Stimulated activated CD8-positive, alpha-beta memory T cell treated with anti-CD3 and anti-CD28 coated beads, Interleukin-15, amount 100 ng/mL, for 4 hours (primary cell): Measurements from ENCODE around the gene NPPB.
A peak's percentile ranks its signal among the peaks of the same experiment; 100 is the strongest.
"Not testable (repeated sequence)": the region's sequence is repeated elsewhere in the genome, so short reads cannot be mapped to it uniquely, and the experiment has no call there.

ENCODE experiments used
- DNase-seq, 2 donors: peaks; one replicate each; pipeline ENCODE4 v3.0.0-alpha.2; 2020; ENCODE audit warnings: low read depth in 2 of 2

The NPPB gene

GRCh38 chr1:11858613-11858967 is at the start of gene NPPB:
NPPB (minus strand) TSS chr1:11858945; CDS start chr1:11858833, 112 bp downstream.
- DNase-seq = no peak

- DNase-seq = peak; percentile 35 to 54
Observed at GRCh38 chr1:11908095-11908675, 49.4 kb upstream of the NPPB start.

- peak; percentile 84 to 85 for DNase-seq
Observed at GRCh38 chr1:11907275-11908094, 48.7 kb upstream of the NPPB start.

GRCh38 chr1:11906870-11907269 is 48.1 kb upstream of the NPPB start:
- DNase-seq = no peak

GRCh38 chr1:11904978-11905377 is 46.2 kb upstream of the NPPB start:
- DNase-seq = no peak

- DNase-seq = not testable (repeated sequence)
Observed at GRCh38 chr1:11904156-11904555, 45.4 kb upstream of the NPPB start.

- DNase-seq = no peak
Observed at GRCh38 chr1:11903210-11903609, 44.5 kb upstream of the NPPB start.

GRCh38 chr1:11901446-11901845 is 42.7 kb upstream of the NPPB start:
- DNase-seq = not testable (repeated sequence)

GRCh38 chr1:11898831-11899467 is 40.2 kb upstream of the NPPB start:
- DNase-seq = no peak

- no peak for DNase-seq
Observed at GRCh38 chr1:11898086-11898785, 39.5 kb upstream of the NPPB start.

GRCh38 chr1:11894501-11894900 is 35.8 kb upstream of the NPPB start:
- DNase-seq = not testable (repeated sequence)

GRCh38 chr1:11893907-11894251 is 35.1 kb upstream of the NPPB start:
- DNase-seq = peak; percentile 21 to 43

- DNase-seq = no peak
Observed at GRCh38 chr1:11891433-11892186, 32.9 kb upstream of the NPPB start.

GRCh38 chr1:11888877-11889208 is 30.1 kb upstream of the NPPB start:
- no peak for DNase-seq

- DNase-seq = no peak
Observed at GRCh38 chr1:11888206-11888876, 29.6 kb upstream of the NPPB start.

GRCh38 chr1:11887666-11888007 is 28.9 kb upstream of the NPPB start:
- DNase-seq = no peak

- no peak for DNase-seq
Observed at GRCh38 chr1:11886986-11887665, 28.4 kb upstream of the NPPB start.

GRCh38 chr1:11885916-11886315 is 27.2 kb upstream of the NPPB start:
- DNase-seq = no peak

GRCh38 chr1:11882814-11883538 is 24.2 kb upstream of the NPPB start:
- no peak for DNase-seq
